T-helper 1 cell treated with Interleukin-12 subunit alpha and Interleukin-12 subunit beta and Interleukin-4 antibody, amounts not matched to agents 30 μg/mL and 1 μg/mL, for 36 hours (primary cell): ENCODE data around the gene KHDC1.
"Not testable (repeated sequence)": the region's sequence is repeated elsewhere in the genome, so short reads cannot be mapped to it uniquely, and the experiment has no call there.

ENCODE experiments used
- H3K27ac Mint-ChIP-seq: one replicate; pipeline ENCODE4 v1.8.0; 2021; ENCODE audit warnings: mild to moderate bottlenecking, mixed read lengths
- H3K27me3 Mint-ChIP-seq: one replicate; pipeline ENCODE4 v1.8.0; 2021; ENCODE audit warnings: low read depth, mixed read lengths
- H3K36me3 Mint-ChIP-seq: one replicate; pipeline ENCODE4 v1.8.0; 2021; ENCODE audit warnings: low read depth, mixed read lengths
- H3K4me1 Mint-ChIP-seq: one replicate; pipeline ENCODE4 v1.8.0; 2021; ENCODE audit warnings: low read depth, mixed read lengths
- H3K4me3 Mint-ChIP-seq: one replicate; pipeline ENCODE4 v1.8.0; 2021; ENCODE audit warnings: mild to moderate bottlenecking, moderate library complexity, mixed read lengths
- H3K9me3 Mint-ChIP-seq: one replicate; pipeline ENCODE4 v1.8.0; 2021; ENCODE audit warnings: mixed read lengths

KHDC1 gene

DNA sequence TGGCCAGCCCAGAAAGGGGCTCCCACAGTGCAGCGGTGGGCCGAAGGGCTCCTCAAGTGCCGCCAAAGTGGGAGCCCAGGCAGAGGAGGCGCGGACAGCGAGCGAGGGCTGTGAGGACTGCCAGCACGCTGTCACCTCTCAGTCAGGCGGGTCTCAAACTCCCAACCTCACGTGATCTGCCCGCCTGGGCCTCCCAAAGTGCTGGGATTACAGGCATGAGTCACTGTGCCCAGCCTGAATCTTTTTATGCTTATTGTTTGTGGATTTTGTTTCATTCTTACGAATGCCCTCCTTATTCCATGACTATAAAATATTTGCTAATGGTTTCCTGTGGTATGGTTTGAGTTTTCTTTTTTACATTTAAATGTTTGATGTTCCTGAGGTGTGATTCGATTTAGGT is 6.3 kb upstream of the KHDC1 start:
- not testable (repeated sequence) for H3K36me3 Mint-ChIP-seq, H3K27ac Mint-ChIP-seq, H3K9me3 Mint-ChIP-seq, H3K27me3 Mint-ChIP-seq, H3K4me3 Mint-ChIP-seq
- H3K4me1 Mint-ChIP-seq = peaks cover 16% of the 10 kb centered on the region

DNA sequence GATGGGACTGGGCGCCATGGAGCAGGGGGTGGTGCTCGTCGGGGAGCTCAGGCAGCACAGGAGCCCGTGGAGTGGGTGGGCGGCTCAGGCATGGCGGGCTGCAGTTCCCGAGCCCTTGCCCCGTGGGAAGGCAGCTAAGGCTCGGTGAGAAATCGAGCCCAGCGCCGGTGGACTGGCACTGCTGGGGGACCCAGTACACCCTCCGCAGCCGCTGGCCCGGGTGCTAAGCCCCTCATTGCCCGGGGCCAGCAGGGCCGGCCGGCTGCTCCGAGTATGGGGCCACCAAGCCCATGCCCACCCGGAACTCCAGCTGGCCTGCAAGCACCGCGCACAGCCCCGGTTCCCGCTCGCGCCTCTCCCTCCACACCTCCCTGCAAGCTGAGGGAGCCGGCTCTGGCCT is 5.9 kb upstream of the KHDC1 start:
- not testable (repeated sequence) for H3K4me3 Mint-ChIP-seq, H3K27me3 Mint-ChIP-seq, H3K9me3 Mint-ChIP-seq, H3K36me3 Mint-ChIP-seq, H3K27ac Mint-ChIP-seq
- peaks cover 20% of the 10 kb centered on the region for H3K4me1 Mint-ChIP-seq

DNA sequence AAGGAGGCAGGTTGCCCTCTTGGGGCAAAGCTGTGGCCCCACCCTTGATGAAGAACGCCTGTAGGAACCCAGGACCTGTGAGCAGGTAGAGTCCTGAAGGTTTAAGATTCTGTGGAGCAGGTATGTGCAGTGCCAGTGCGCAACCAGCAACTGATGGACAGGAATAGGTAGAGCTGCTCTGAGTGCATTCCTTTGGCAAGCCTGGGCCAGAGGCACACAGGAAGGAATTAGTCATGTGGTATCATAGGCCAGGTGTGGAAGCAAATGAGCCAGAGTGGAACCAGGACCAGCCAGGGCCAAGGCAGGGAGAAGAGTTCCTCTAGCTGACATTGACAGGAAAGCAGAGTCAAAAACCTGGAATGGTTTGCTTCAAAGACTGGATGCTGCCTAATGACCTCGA is 1.4 kb upstream of the KHDC1 start:
- Mint-ChIP-seq H3K9me3 (no peaks in the 10 kb centered on the region), H3K36me3 (peaks cover 7% of the 10 kb centered on the region), H3K27ac (no peak overlapping the region), H3K4me3 (peak overlapping the region; percentile 78), H3K27me3 (no peaks in the 10 kb centered on the region), H3K4me1 (peaks cover 33% of the 10 kb centered on the region)

DNA sequence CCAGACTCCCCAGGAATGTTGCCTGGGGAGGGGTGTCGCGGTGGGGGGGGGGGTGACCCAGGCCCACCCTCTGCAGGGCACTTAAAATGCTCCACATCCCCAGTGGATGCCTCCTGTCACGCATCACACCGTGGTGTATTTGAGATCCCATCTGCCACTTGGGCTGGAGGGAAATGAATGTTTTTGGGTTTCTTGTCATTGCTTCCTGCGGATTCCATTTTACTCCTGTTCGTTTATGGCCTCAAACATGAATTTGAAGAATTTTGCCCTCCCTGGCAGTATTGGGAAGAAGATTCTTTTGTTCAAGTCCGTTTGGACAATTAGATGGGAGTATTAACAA is 544 bp upstream of the KHDC1 start:
- H3K27ac Mint-ChIP-seq = peak overlapping the region; percentile 20
- peaks cover 7% of the 10 kb centered on the region for H3K36me3 Mint-ChIP-seq
- H3K4me1 Mint-ChIP-seq = peaks cover 33% of the 10 kb centered on the region
- no peaks in the 10 kb centered on the region for H3K9me3 Mint-ChIP-seq
- peak overlapping the region; percentile 78 for H3K4me3 Mint-ChIP-seq
- H3K27me3 Mint-ChIP-seq = no peaks in the 10 kb centered on the region

DNA sequence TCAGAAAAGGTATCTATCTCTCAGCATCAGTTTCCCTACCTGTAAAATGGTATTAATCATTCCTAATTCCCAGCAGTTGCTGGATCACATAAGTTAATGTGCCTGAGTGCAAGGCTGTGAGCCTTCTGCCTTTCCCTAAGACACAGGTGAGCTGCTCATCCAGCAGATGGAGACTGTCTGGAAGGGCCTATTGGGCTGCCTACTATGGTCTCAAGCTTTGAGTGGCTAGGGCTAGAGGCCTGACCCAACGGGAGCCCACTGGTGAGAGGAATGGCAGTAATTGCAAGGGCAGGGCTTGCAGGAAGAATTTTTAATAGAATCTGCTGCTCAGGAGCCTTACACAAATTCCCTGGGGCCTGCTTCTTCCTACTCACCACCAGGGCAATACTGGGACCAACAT is 4.3 kb downstream of the KHDC1 start:
- no peaks in the 10 kb centered on the region for H3K27me3 Mint-ChIP-seq
- no peaks in the 10 kb centered on the region for H3K36me3 Mint-ChIP-seq
- H3K27ac Mint-ChIP-seq = no peak overlapping the region
- H3K9me3 Mint-ChIP-seq = no peaks in the 10 kb centered on the region
- peaks cover 11% of the 10 kb centered on the region for H3K4me1 Mint-ChIP-seq
- H3K4me3 Mint-ChIP-seq = no peak overlapping the region

DNA sequence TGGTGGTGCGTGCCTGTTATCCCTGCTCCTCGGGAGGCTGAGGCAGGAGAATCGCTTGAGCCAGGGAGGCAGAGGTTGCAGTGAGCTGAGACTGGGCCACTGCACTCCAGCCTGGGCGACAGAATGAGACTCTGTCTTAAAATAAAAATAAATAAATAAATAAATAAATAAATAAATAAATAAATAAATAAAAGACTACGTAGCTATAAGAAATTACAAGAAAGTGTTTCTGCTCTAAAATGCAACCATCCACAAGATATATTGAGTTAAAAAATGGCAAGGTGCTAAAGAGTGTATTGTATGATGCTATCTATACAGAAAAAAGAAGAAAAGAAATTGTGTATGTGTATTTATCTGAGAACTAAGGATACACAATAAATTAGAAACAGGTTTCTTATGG is 8.7 kb downstream of the KHDC1 start:
- not testable (repeated sequence) for H3K4me1 Mint-ChIP-seq, H3K9me3 Mint-ChIP-seq, H3K4me3 Mint-ChIP-seq, H3K27me3 Mint-ChIP-seq, H3K36me3 Mint-ChIP-seq, H3K27ac Mint-ChIP-seq

DNA sequence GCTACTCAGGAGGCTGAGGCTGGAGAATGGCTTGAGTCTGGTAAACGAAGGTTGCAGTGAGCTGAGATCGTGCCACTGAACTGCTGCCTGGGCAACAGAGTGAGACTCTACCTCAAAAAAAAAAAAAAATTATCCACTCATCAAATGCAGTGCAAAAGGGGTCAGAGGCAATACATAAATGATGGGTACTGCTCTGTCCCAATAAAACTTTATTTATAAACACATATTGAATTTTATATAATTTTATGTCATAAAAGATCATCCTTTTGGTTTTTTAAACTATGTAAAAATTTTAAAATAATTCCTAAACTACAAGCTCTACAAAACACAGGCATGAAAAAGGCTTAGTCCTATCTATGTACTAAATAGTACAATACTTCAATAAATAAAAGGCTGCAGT is 10.3 kb downstream of the KHDC1 start:
- no peak overlapping the region for H3K4me3 Mint-ChIP-seq
- H3K27me3 Mint-ChIP-seq = peaks cover 7% of the 10 kb centered on the region

DNA sequence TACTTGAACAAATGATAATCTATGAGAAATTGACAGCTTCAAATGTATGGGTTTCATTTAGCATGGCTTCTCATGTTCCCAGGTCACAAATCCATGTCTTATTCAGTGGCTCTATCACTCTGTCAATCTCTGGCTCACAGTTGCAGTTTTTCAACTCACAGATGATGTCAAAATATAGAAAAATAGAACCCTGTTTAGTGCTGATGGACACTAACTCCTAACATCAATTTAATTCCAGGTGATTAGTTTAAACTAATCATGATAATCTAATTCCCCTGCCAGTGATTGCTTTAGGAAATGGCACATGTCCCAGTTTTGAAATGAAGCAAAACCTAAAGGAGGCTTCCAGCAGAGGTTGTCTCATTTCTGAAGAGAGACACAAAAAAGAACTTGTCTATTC is 13.0 kb downstream of the KHDC1 start:
- Mint-ChIP-seq H3K4me3 (no peak overlapping the region), H3K36me3 (no peaks in the 10 kb centered on the region), H3K27me3 (peaks cover 15% of the 10 kb centered on the region), H3K4me1 (no peaks in the 10 kb centered on the region), H3K9me3 (no peaks in the 10 kb centered on the region), H3K27ac (no peak overlapping the region)

More for the DNA sequence above, 10.3 kb downstream of the KHDC1 start:
- H3K9me3 Mint-ChIP-seq = no peaks in the 10 kb centered on the region
- no peaks in the 10 kb centered on the region for H3K36me3 Mint-ChIP-seq
- no peaks in the 10 kb centered on the region for H3K4me1 Mint-ChIP-seq
- no peak overlapping the region for H3K27ac Mint-ChIP-seq

DNA sequence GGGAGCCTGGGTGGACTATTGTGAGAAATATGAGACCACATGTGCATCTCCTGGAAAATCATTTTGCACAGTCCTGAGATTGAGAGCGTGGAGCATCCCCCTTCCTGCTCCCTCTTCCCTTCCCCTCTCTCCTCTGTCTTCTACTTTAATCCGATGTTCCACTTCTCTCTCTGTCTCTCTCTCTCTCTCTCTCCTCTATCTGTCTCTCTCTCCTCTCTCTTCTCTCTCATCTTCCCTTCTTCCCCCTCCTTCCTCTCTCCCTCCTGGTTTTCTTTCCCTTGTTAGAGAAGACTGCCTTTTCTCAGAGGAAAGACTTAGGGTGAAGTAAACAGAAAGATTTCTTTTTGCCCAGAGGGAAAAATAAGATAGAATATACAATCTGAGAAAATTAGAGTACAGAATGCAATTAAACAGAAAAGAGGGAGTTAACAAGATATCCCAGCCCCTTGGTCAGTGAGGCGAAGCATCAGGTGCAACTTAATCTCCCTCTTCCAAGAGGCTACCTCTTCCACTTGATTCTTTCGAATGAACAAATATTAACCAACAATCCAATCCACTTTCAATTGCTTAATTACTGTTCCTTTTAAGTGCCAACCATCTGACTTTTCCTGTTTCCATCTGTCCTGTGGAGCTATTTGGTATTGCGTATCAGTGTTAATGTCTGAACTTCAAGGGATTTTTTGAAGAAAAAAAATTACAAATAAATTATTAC is 14.6 kb downstream of the KHDC1 start:
- no peaks in the 10 kb centered on the region for H3K4me1 Mint-ChIP-seq
- H3K4me3 Mint-ChIP-seq = no peak overlapping the region
- H3K36me3 Mint-ChIP-seq = no peaks in the 10 kb centered on the region
- peaks cover 20% of the 10 kb centered on the region for H3K27me3 Mint-ChIP-seq
- no peak overlapping the region for H3K27ac Mint-ChIP-seq
- H3K9me3 Mint-ChIP-seq = no peaks in the 10 kb centered on the region

DNA sequence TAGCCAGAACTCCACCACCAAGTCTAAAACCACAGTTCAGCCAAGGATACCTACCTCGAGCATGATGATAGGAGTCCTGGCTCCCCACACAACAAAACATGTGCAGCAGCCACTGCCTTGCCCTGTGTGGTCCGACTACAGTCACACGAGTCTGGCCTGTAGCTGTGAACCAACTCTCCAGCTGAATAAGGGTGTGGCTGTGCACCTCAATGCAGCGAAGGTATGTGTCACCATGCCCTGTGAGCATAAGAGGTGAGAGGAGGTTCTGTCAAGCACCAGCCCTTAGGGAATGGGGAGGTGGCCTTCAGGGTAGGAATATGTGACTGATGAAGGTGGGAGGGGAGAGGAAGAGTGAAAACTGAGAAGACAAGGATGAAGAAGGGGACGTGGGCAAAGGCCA is 21.0 kb downstream of the KHDC1 start:
- H3K4me1 Mint-ChIP-seq = no peaks in the 10 kb centered on the region
- H3K27ac Mint-ChIP-seq = no peak overlapping the region
- H3K4me3 Mint-ChIP-seq = no peak overlapping the region
- no peaks in the 10 kb centered on the region for H3K36me3 Mint-ChIP-seq
- H3K9me3 Mint-ChIP-seq = no peaks in the 10 kb centered on the region
- peaks cover 23% of the 10 kb centered on the region for H3K27me3 Mint-ChIP-seq

DNA sequence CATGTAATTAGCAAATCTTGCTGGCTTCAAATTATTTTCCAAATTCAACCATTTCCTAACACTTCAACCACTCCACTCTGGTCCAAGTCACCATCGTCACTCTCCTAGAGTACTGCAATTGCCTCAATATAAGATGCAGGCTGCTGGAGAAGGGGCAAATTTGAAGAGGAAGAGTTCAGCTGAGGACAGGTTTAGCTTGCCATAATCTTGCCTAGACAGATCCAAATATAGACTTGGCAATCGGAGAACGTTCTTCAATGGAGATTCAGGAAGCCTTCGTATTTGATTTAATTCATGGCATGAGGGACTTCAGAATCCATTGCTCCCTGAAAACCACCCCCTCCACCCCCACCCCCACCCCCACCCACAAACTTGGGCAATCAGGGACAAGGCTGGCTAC is 22.3 kb downstream of the KHDC1 start:
- H3K9me3 Mint-ChIP-seq = no peaks in the 10 kb centered on the region
- H3K27me3 Mint-ChIP-seq = peaks cover 18% of the 10 kb centered on the region
- no peaks in the 10 kb centered on the region for H3K4me1 Mint-ChIP-seq
- no peaks in the 10 kb centered on the region for H3K36me3 Mint-ChIP-seq
- no peak overlapping the region for H3K4me3 Mint-ChIP-seq
- H3K27ac Mint-ChIP-seq = no peak overlapping the region

DNA sequence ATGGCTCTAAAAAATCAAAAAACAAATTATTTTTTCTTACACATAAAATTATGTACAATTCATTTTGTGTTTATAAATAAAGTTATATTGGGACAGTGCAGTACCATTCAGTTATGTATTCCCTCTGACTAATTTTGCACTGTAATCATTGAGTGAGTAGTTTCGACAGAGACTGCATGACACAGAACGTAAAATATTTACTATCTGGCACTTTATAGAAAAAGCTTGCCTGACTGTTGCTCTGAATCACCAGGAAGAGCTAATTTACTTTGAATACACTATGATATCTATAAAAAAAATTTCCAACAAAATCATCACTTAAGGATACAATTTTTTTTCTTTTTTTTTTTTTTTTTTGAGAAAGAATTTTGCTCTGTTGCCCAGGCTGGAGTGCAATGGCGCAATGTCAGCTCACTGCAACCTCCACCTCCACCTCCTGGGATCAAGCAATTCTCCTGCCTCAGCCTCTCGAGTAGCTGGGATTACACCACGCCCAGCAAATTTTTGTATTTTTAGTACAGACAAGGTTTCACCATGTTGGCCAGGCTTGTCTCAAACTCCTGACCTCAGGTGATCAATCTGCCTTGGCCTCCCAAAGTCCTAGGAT is 26.7 kb downstream of the KHDC1 start:
- H3K4me3 Mint-ChIP-seq = no peak overlapping the region
- no peaks in the 10 kb centered on the region for H3K4me1 Mint-ChIP-seq
- H3K27me3 Mint-ChIP-seq = no peaks in the 10 kb centered on the region
- H3K36me3 Mint-ChIP-seq = no peaks in the 10 kb centered on the region
- no peaks in the 10 kb centered on the region for H3K9me3 Mint-ChIP-seq
- H3K27ac Mint-ChIP-seq = no peak overlapping the region

DNA sequence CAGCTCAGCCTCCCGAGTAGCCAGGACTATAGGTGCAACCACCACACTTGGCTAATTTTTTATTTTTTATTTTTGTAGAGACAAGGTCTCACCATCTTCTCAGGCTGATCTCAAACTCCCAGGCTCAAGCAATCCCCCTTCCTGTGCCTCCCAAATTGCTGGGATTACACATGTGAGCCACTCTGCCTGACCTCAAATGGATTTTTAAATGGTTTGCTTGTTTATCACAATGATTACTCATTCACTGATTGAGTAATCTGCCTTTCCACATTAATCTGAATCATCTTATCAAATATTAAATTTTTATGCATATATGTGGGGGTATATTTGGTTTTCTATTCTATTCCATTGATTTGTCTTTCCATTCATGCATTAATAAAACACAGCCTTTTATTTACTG is 28.3 kb downstream of the KHDC1 start:
- no peaks in the 10 kb centered on the region for H3K9me3 Mint-ChIP-seq
- H3K4me1 Mint-ChIP-seq = no peaks in the 10 kb centered on the region
- no peak overlapping the region for H3K4me3 Mint-ChIP-seq
- H3K27ac Mint-ChIP-seq = no peak overlapping the region
- H3K27me3 Mint-ChIP-seq = no peaks in the 10 kb centered on the region
- H3K36me3 Mint-ChIP-seq = no peaks in the 10 kb centered on the region

DNA sequence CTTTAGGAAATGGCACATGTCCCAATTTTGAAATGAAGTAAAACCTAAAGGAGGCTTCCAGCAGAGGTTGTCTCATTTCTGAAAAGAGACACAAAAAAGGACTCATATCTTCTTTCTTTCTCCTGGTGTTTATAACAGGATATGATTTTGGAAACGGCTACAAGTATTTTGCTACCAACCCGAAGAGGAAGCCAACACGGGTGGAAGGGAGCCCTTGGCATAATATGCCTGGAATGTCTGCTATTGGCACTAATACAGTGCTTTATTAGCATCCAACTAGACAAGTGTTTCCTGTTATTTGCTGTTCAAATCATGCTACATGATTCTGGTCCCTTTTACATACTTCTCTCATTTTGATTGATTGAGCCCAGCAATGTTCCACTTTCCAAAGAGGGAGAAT is 29.0 kb downstream of the KHDC1 start:
- not testable (repeated sequence) for H3K4me3 Mint-ChIP-seq, H3K27ac Mint-ChIP-seq

DNA sequence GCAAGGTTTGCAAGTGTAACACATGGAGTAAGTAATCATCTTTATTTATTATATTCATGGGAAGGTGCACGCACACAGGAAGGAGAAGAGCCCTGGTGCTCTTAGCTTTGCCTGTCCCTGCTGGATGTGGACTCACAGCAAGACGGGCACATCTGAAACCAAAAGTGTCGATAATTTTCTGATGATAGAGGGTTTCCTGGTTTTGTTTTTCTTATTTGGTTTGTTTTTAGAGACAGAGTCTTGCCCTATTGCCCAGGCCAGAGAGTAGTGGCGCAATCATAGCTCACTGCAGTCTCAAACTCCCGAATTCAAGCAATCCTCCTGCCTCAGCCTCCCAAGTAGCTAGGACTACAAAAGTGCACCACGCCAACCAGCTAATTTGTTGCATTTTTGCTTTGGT is 29.9 kb downstream of the KHDC1 start:
- no peaks in the 10 kb centered on the region for H3K4me1 Mint-ChIP-seq
- H3K27me3 Mint-ChIP-seq = no peaks in the 10 kb centered on the region
- H3K36me3 Mint-ChIP-seq = no peaks in the 10 kb centered on the region
- H3K27ac Mint-ChIP-seq = no peak overlapping the region
- no peak overlapping the region for H3K4me3 Mint-ChIP-seq
- no peaks in the 10 kb centered on the region for H3K9me3 Mint-ChIP-seq

More for the DNA sequence above, 29.0 kb downstream of the KHDC1 start:
- H3K27me3 Mint-ChIP-seq, H3K36me3 Mint-ChIP-seq, H3K4me1 Mint-ChIP-seq, H3K9me3 Mint-ChIP-seq: not testable (repeated sequence)

DNA sequence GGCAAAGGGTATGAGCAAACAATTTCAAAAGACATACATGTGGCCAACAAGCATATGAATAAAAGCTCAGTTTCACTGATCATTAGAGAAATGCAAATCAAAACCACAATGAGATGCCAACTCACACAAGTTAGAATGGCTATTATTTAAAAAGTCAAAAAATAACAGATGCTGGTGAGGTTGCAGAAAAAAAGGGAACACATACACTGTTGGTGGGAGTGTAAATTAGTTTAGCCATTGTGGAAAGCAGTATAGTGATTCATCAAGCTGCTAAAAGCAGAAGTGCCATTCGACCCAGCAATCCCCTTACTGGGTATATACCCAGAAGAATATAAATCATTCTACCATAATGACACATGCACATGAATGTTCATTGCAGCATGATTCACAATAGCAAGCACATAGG is 31.0 kb downstream of the KHDC1 start:
- no peaks in the 10 kb centered on the region for H3K4me1 Mint-ChIP-seq
- H3K27ac Mint-ChIP-seq = no peak overlapping the region
- H3K4me3 Mint-ChIP-seq = no peak overlapping the region
- no peaks in the 10 kb centered on the region for H3K36me3 Mint-ChIP-seq
- H3K9me3 Mint-ChIP-seq = no peaks in the 10 kb centered on the region
- H3K27me3 Mint-ChIP-seq = no peaks in the 10 kb centered on the region
